Peyer's patch (tissue), 4 donors: ENCODE results near the gene DOCK2.

ENCODE experiments used
- POLR2A ChIP-seq, 2 donors: fragments of 450-650 bp; IDR thresholded peaks; one replicate each; pipeline ENCODE4 v1.5.1; 2017; ENCODE audit warnings: antibody characterized with exemption in 2 of 2, mild to moderate bottlenecking in 2 of 2, moderate library complexity in 2 of 2
- TF ChIP-seq, protein P1 (sequence below), 6 experiments: fragments of 450-650 bp in 4 of 6; fragments of 200-600 bp in 2 of 6; sonication (generic) in 1 of 6; IDR thresholded peaks; one replicate each; pipeline ENCODE4 v1.5.1; 2017 to 2019; ENCODE audit warnings: antibody characterized with exemption in 6 of 6, mild to moderate bottlenecking in 3 of 6, moderate library complexity in 1 of 6

DNA sequence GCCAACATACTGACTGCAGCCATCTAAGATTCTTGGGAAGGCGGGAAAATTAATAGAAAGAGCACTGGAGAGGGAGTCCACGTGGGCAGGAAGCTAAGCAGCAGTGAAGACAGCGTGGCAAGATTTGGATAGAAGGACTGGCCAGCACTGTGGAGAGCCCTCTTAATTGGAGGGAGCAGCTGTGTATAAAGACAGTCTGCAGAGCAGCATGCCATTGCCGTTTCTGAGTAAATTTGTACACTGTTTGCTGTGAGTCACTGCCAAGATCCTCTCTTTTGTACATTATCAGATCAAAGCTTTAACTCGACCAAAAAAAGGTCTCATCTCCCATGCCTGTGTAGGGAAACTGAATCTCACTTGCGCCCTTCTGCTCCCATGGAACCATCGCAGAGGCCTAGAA is 297.9 kb downstream of the DOCK2 start:
- TF ChIP-seq POLR2A (IDR thresholded peaks at IDR 0.05): no peak
- TF ChIP-seq, protein P1, sequence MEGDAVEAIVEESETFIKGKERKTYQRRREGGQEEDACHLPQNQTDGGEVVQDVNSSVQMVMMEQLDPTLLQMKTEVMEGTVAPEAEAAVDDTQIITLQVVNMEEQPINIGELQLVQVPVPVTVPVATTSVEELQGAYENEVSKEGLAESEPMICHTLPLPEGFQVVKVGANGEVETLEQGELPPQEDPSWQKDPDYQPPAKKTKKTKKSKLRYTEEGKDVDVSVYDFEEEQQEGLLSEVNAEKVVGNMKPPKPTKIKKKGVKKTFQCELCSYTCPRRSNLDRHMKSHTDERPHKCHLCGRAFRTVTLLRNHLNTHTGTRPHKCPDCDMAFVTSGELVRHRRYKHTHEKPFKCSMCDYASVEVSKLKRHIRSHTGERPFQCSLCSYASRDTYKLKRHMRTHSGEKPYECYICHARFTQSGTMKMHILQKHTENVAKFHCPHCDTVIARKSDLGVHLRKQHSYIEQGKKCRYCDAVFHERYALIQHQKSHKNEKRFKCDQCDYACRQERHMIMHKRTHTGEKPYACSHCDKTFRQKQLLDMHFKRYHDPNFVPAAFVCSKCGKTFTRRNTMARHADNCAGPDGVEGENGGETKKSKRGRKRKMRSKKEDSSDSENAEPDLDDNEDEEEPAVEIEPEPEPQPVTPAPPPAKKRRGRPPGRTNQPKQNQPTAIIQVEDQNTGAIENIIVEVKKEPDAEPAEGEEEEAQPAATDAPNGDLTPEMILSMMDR (IDR thresholded peaks at IDR 0.05): no peak
